Lower leg skin (tissue), 3 donors: ENCODE results near the gene MTSS2.

Source experiments
- POLR2A ChIP-seq, 2 donors: fragments of 450-650 bp; IDR thresholded peaks; one replicate each; pipeline ENCODE4 v1.6.1; 2016 to 2017; ENCODE audit warnings: antibody characterized with exemption in 2 of 2, mild to moderate bottlenecking in 1 of 2, moderate library complexity in 1 of 2
- TF ChIP-seq, protein P1 (sequence below), 3 donors: fragments of 450-650 bp; IDR thresholded peaks; one replicate each; pipeline ENCODE4 v1.5.1; 2016; ENCODE audit warnings: antibody characterized with exemption in 3 of 3, mild to moderate bottlenecking in 3 of 3, moderate library complexity in 2 of 3

DNA sequence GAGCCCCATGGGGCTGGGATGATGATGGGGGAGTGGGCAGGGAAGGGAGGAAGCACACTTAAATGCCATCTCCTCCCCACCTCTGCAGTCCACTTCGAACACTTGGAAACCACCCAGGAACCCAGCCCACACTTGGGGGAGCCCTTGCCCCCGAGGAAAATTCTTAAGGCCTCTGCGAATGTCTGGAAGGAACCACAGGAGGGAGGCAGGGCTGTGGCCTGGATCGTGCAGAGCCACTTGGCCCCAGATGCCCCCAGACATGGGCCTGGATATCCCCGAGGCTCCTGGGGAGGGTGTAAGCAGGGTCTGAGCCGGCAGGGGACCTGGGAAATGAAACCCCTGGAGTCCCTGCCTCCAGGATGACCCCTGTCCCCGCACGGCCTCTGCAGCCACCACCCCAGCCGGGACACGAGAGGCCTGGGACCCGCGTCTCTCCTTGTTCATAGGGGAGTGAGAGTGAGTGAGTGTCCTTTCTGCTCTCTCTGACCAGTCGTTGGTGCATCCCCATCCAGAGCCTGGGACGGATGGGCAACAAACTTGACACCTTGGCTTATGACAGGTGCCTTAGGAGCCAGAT, 11.8 kb upstream of the MTSS2 start:
- TF ChIP-seq, protein P1, sequence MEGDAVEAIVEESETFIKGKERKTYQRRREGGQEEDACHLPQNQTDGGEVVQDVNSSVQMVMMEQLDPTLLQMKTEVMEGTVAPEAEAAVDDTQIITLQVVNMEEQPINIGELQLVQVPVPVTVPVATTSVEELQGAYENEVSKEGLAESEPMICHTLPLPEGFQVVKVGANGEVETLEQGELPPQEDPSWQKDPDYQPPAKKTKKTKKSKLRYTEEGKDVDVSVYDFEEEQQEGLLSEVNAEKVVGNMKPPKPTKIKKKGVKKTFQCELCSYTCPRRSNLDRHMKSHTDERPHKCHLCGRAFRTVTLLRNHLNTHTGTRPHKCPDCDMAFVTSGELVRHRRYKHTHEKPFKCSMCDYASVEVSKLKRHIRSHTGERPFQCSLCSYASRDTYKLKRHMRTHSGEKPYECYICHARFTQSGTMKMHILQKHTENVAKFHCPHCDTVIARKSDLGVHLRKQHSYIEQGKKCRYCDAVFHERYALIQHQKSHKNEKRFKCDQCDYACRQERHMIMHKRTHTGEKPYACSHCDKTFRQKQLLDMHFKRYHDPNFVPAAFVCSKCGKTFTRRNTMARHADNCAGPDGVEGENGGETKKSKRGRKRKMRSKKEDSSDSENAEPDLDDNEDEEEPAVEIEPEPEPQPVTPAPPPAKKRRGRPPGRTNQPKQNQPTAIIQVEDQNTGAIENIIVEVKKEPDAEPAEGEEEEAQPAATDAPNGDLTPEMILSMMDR (IDR thresholded peaks at IDR 0.05), result no peak
- TF ChIP-seq POLR2A (IDR thresholded peaks at IDR 0.05), result no peak
